K562 (cell line): ENCODE results near the gene ZNF467. TPM values are rescaled to one million over a fixed set of nuclear protein-coding genes. Genes with fewer than 3 reads are reported as not detected.

Experiments
- ATF3 ChIP-seq, 2 experiments: fragments of 450-650 bp in 1 of 2; sonication (generic) in 1 of 2; formaldehyde crosslinking in 1 of 2; IDR thresholded peaks in 1 of 2; conservative IDR thresholded peaks in 1 of 2; 2 replicates each; pipeline versions ENCODE4 v1.6.1 to v1.8.1; 2016 to 2023; ENCODE audit warnings: mild to moderate bottlenecking in 2 of 2, moderate library complexity in 2 of 2, inconsistent platforms in 1 of 2, missing genetic modification reagents in 1 of 2
- BRCA1 ChIP-seq, 2 experiments: fragments of 450-650 bp in 1 of 2; sonication (generic) in 1 of 2; formaldehyde crosslinking in 1 of 2; IDR thresholded peaks; 2 replicates each; pipeline versions ENCODE4 v1.5.0 to v1.6.1; 2017 to 2020; ENCODE audit warnings: mild to moderate bottlenecking in 1 of 2, missing genetic modification reagents in 1 of 2
- FOXK2 ChIP-seq, 2 experiments: fragments of 450-650 bp; IDR thresholded peaks in 1 of 2; conservative IDR thresholded peaks in 1 of 2; 2 replicates each; pipeline ENCODE4 v1.6.1; 2016; ENCODE audit warnings: low read depth in 2 of 2, mild to moderate bottlenecking in 1 of 2
- GATA2 ChIP-seq: sonication (generic); formaldehyde crosslinking; IDR thresholded peaks from 2 replicates; pipeline ENCODE4 v1.4.0; 2020; ENCODE audit warnings: mild to moderate bottlenecking, missing genetic modification reagents
- HDAC1 ChIP-seq, 2 experiments: fragments of 450-650 bp; IDR thresholded peaks; 2 replicates each; pipeline ENCODE4 v1.6.1; 2016 to 2017; ENCODE audit warnings: inconsistent platforms in 1 of 2, mild to moderate bottlenecking in 1 of 2, moderate library complexity in 1 of 2
- HLTF ChIP-seq: fragments of 450-650 bp; IDR thresholded peaks from 2 replicates; pipeline ENCODE4 v1.6.1; 2016
- HMG20B ChIP-seq: fragments of 250-450 bp; sonication (Bioruptor Pico); IDR thresholded peaks from 2 replicates; pipeline ENCODE4 v1.5.0; 2021; ENCODE audit warnings: mild to moderate bottlenecking
- MCM7 ChIP-seq, 2 experiments: fragments of 450-650 bp; IDR thresholded peaks; 2 replicates each; pipeline ENCODE4 v1.6.1; 2016 to 2018
- MTA2 ChIP-seq: fragments of 450-650 bp; IDR thresholded peaks from 2 replicates; pipeline ENCODE4 v1.6.1; 2016; ENCODE audit warnings: low read depth
- MYNN ChIP-seq, 2 experiments: sonication (generic); formaldehyde crosslinking in 1 of 2; IDR thresholded peaks; 2 replicates each; pipeline versions ENCODE4 v1.5.0 to v1.6.1; 2016 to 2020; ENCODE audit warnings: antibody characterized with exemption in 1 of 2, missing genetic modification reagents in 1 of 2
- PRPF4 ChIP-seq: fragments of 200-400 bp; formaldehyde crosslinking; IDR thresholded peaks from one replicate; pipeline ENCODE4 v1.6.1; 2017; ENCODE audit warnings: low read length, low read depth, mild to moderate bottlenecking; ENCODE audit not compliant: insufficient read depth, poor library complexity, severe bottlenecking
- RBM14 ChIP-seq: fragments of 200-400 bp; formaldehyde crosslinking; IDR thresholded peaks from 2 replicates; pipeline ENCODE4 v1.6.1; 2018; ENCODE audit warnings: low read depth, mild to moderate bottlenecking, low read length, moderate library complexity, borderline replicate concordance; ENCODE audit not compliant: insufficient read depth
- SAFB2 ChIP-seq: fragments of 200-400 bp; formaldehyde crosslinking; IDR thresholded peaks from 2 replicates; pipeline ENCODE4 v1.6.1; 2018; ENCODE audit warnings: borderline replicate concordance, low read length, low read depth, moderate library complexity; ENCODE audit not compliant: severe bottlenecking
- SNIP1 ChIP-seq: fragments of 450-650 bp; IDR thresholded peaks from 2 replicates; pipeline ENCODE4 v1.7.1; 2017; ENCODE audit warnings: low read depth, mild to moderate bottlenecking
- SRSF7 ChIP-seq: fragments of 200-400 bp; formaldehyde crosslinking; optimal IDR thresholded peaks from 2 replicates; pipeline ENCODE3; 2017; ENCODE audit warnings: mild to moderate bottlenecking, low read depth, low read length
- STAG1 ChIP-seq: sonication (generic); formaldehyde crosslinking; IDR thresholded peaks from 2 replicates; pipeline ENCODE4 v1.5.0; 2020; ENCODE audit warnings: missing genetic modification reagents, borderline replicate concordance
- SUPT5H ChIP-seq: fragments of 450-650 bp; IDR thresholded peaks from 2 replicates; pipeline ENCODE4 v1.6.1; 2016
- TEAD4 ChIP-seq, 2 experiments: sonication (generic) in 1 of 2; formaldehyde crosslinking in 1 of 2; IDR thresholded peaks; 2 replicates each; pipeline versions ENCODE4 v1.6.1 to v1.8.0; 2012 to 2022; ENCODE audit warnings: borderline replicate concordance in 1 of 2, inconsistent platforms in 1 of 2, low read length in 1 of 2, mild to moderate bottlenecking in 1 of 2, missing genetic modification reagents in 1 of 2
- ZNF143 ChIP-seq: sonication (generic); formaldehyde crosslinking; IDR thresholded peaks from 2 replicates; pipeline ENCODE4 v1.9.0; 2022; ENCODE audit warnings: mild to moderate bottlenecking, missing genetic modification reagents
- ZNF224 ChIP-seq: sonication (generic); formaldehyde crosslinking; IDR thresholded peaks from 2 replicates; pipeline ENCODE4 v1.8.0; 2022; ENCODE audit warnings: mild to moderate bottlenecking, missing genetic modification reagents
- ZNF263 ChIP-seq: sonication (generic); formaldehyde crosslinking; IDR thresholded peaks from 2 replicates; pipeline ENCODE4 v1.8.0; 2022; ENCODE audit warnings: mild to moderate bottlenecking, missing genetic modification reagents, borderline replicate concordance
- ZNF408 ChIP-seq: fragments of 250-450 bp; sonication (Bioruptor Pico); IDR thresholded peaks from 2 replicates; pipeline ENCODE4 v1.4.0; 2020; ENCODE audit warnings: low read depth, mild to moderate bottlenecking, moderate library complexity
- ZNF592 ChIP-seq: fragments of 450-650 bp; IDR thresholded peaks from 2 replicates; pipeline ENCODE4 v1.6.1; 2017; ENCODE audit warnings: antibody characterized with exemption, mild to moderate bottlenecking
- ZNF75A ChIP-seq: fragments of 450-650 bp; formaldehyde crosslinking; IDR thresholded peaks from 2 replicates; pipeline ENCODE4 v1.4.0; 2020; ENCODE audit warnings: mild to moderate bottlenecking
- polyA plus RNA-seq, 8 experiments: library from polyadenylated mRNA; depleted of rRNA in 4 of 8; stranded (reverse) in 5 of 8; unstranded in 3 of 8; fragments of >200 nt; fragmentation: Nextera tagmentation in 2 of 8; fragmentation: Illumina TruSeq in 1 of 8; extraction: Ambion mirVana in 2 of 8; extraction: Trizol in 1 of 8; gene quantifications; 2 replicates each; pipeline versions ENCODE4 v1.2.1 to v1.2.3, GENCODE V29; 2011 to 2014; ENCODE audit warnings: inconsistent platforms in 1 of 8, missing spikeins in 1 of 8
- total RNA-seq, 7 experiments: library from RNA; depleted of rRNA in 6 of 7; stranded (reverse); fragments of >200 nt in 6 of 7; fragmentation: Illumina TruSeq in 2 of 7; extraction: Trizol in 2 of 7; gene quantifications; 2 replicates each; pipeline versions ENCODE4 v1.2.1 to v1.2.3, GENCODE V29; 2011 to 2021; ENCODE audit warnings: low replicate concordance in 1 of 7

The ZNF467 gene
- total and polyA plus RNA-seq, 9 of the 15 experiments (the other 6 are each of a cell fraction or from before 2014, with no cell fraction given) = 0.32 to 14.2 (median 1.7) TPM

GRCh38 chr7:149799397-149800168 lies 26.2 kb upstream of the ZNF467 start (continued):
- TF ChIP-seq FOXK2 (conservative IDR thresholded peaks at IDR 0.05 in 1 of 2, IDR thresholded peaks at IDR 0.05 in 1 of 2; ENCODE audit: low read depth in 2 of 2) (no peak), ATF3 (IDR thresholded peaks at IDR 0.05) (no peak), ATF3 (CRISPR knock-in tag; conservative IDR thresholded peaks at IDR 0.05) (no peak), GATA2 (CRISPR knock-in tag) (no peak), MTA2 (no peak), PRPF4 (no peak), MCM7 (IDR thresholded peaks at IDR 0.05) (no peak), HDAC1 (IDR thresholded peaks at IDR 0.05) (no peak), SUPT5H (no peak), ZNF224 (no peak), ZNF592 (no peak), MYNN (IDR thresholded peaks at IDR 0.05) (no peak), MYNN (CRISPR knock-in tag; IDR thresholded peaks at IDR 0.05) (no peak), SNIP1 (no peak), ZNF143 (CRISPR knock-in tag) (no peak), ZNF75A (CRISPR knock-in tag) (no peak), RBM14 (no peak), STAG1 (peak; percentile 86), SRSF7 (no peak), HMG20B (no peak), SAFB2 (no peak), TEAD4 (IDR thresholded peaks at IDR 0.05; ENCODE audit: low read length) (no peak), TEAD4 (CRISPR knock-in tag; IDR thresholded peaks at IDR 0.05; ENCODE audit: borderline replicate concordance) (no peak), ZNF408 (CRISPR knock-in tag) (no peak), ZNF263 (CRISPR knock-in tag) (0 out of 2 replicates have a peak, but pooled peaks have one; percentile 52), BRCA1 (IDR thresholded peaks at IDR 0.05) (no peak), BRCA1 (CRISPR knock-in tag; IDR thresholded peaks at IDR 0.05) (0 out of 2 replicates have a peak, but pooled peaks have one; percentile 37), HLTF (no peak)
